ENCODE results near the gene TM4SF4. TPM values are rescaled to one million over a fixed set of nuclear protein-coding genes. Genes with fewer than 3 reads are reported as not detected.

The TM4SF4 gene
- total and polyA plus RNA-seq, 2 donors (not counting 1 experiment from before 2014, with no cell fraction given) = 1.7 TPM

GRCh38 chr3:149497966-149498670 lies 23.6 kb downstream of the TM4SF4 start:
- H3K4me1 ChIP-seq (ENCODE audit: control insufficient read depth, extremely low read depth, insufficient read depth, low read length) = peaks cover 9% of the 10 kb centered on the region
- H3K4me3 ChIP-seq (replicated peaks in 1 of 4; ENCODE audit: control extremely low read depth in 1 of 4, insufficient read depth in 1 of 4, low read depth in 3 of 4, low read length in 4 of 4) = no peak overlapping the region
- H4K20me1 ChIP-seq (ENCODE audit: control insufficient read depth, extremely low read depth, insufficient read depth, low read length) = no peaks in the 10 kb centered on the region
- no peak for TF ChIP-seq EZH2 (IDR thresholded peaks at IDR 0.05; ENCODE audit: low read length, missing control alignments)
- no peak for TF ChIP-seq CTCF (conservative IDR thresholded peaks at IDR 0.05 in 1 of 2, IDR thresholded peaks at IDR 0.05 in 1 of 2; ENCODE audit: low read depth in 1 of 2, low read length in 2 of 2)
- DNase-seq (ENCODE audit: low read depth in 2 of 2) = no peak
- H3K36me3 ChIP-seq (ENCODE audit: control insufficient read depth, insufficient read depth, low read length) = no peaks in the 10 kb centered on the region
- H3K9me3 ChIP-seq (ENCODE audit: control insufficient read depth, insufficient read depth, low read depth, low read length) = no peaks in the 10 kb centered on the region
- no peak overlapping the region for H2AFZ ChIP-seq (ENCODE audit: low read length)
- H3K27me3 ChIP-seq (ENCODE audit: control insufficient read depth, insufficient read depth, low read length) = no peaks in the 10 kb centered on the region
- no peak overlapping the region for H3K27ac ChIP-seq (ENCODE audit: insufficient read depth, low read length)
- no peak overlapping the region for H3K4me2 ChIP-seq (ENCODE audit: extremely low read depth, insufficient read depth, low read length)
- no peaks in the 10 kb centered on the region for H3K79me2 ChIP-seq (ENCODE audit: control insufficient read depth, insufficient read depth, low read length)
- no peak overlapping the region for H3K9ac ChIP-seq (ENCODE audit: insufficient read depth, low read length)

GRCh38 chr3:149501524-149501923 lies 27.0 kb downstream of the TM4SF4 start:
- Histone ChIP-seq H2AFZ (ENCODE audit: low read length) (no peak overlapping the region), H3K9me3 (ENCODE audit: control insufficient read depth, insufficient read depth, low read depth, low read length) (no peaks in the 10 kb centered on the region)
- DNase-seq (ENCODE audit: low read depth in 2 of 2) = peak; percentile 57 to 90

GRCh38 chr3:149502438-149502837 lies 27.9 kb downstream of the TM4SF4 start:
- TF ChIP-seq EZH2 (IDR thresholded peaks at IDR 0.05; ENCODE audit: low read length, missing control alignments) (no peak), CTCF (conservative IDR thresholded peaks at IDR 0.05 in 1 of 2, IDR thresholded peaks at IDR 0.05 in 1 of 2; ENCODE audit: low read depth in 1 of 2, low read length in 2 of 2) (no peak)
- no peak overlapping the region for H3K27ac ChIP-seq (ENCODE audit: insufficient read depth, low read length)
- H3K79me2 ChIP-seq (ENCODE audit: control insufficient read depth, insufficient read depth, low read length) = no peaks in the 10 kb centered on the region

More at GRCh38 chr3:149501524-149501923, 27.0 kb downstream of the TM4SF4 start:
- TF ChIP-seq CTCF (conservative IDR thresholded peaks at IDR 0.05 in 1 of 2, IDR thresholded peaks at IDR 0.05 in 1 of 2; ENCODE audit: low read depth in 1 of 2, low read length in 2 of 2) (no peak), EZH2 (IDR thresholded peaks at IDR 0.05; ENCODE audit: low read length, missing control alignments) (no peak)
- no peaks in the 10 kb centered on the region for H4K20me1 ChIP-seq (ENCODE audit: control insufficient read depth, extremely low read depth, insufficient read depth, low read length)
- H3K4me1 ChIP-seq (ENCODE audit: control insufficient read depth, extremely low read depth, insufficient read depth, low read length) = peaks cover 5% of the 10 kb centered on the region
- no peaks in the 10 kb centered on the region for H3K36me3 ChIP-seq (ENCODE audit: control insufficient read depth, insufficient read depth, low read length)
- H3K4me3 ChIP-seq (replicated peaks in 1 of 4; ENCODE audit: control extremely low read depth in 1 of 4, insufficient read depth in 1 of 4, low read depth in 3 of 4, low read length in 4 of 4) = no peak overlapping the region
- no peak overlapping the region for H3K4me2 ChIP-seq (ENCODE audit: extremely low read depth, insufficient read depth, low read length)
- H3K27me3 ChIP-seq (ENCODE audit: control insufficient read depth, insufficient read depth, low read length) = no peaks in the 10 kb centered on the region
- no peak overlapping the region for H3K9ac ChIP-seq (ENCODE audit: insufficient read depth, low read length)
- H3K79me2 ChIP-seq (ENCODE audit: control insufficient read depth, insufficient read depth, low read length) = no peaks in the 10 kb centered on the region
- peak overlapping the region; percentile 2 for H3K27ac ChIP-seq (ENCODE audit: insufficient read depth, low read length)

More at GRCh38 chr3:149502438-149502837, 27.9 kb downstream of the TM4SF4 start:
- Histone ChIP-seq H2AFZ (ENCODE audit: low read length) (no peak overlapping the region), H3K4me2 (ENCODE audit: extremely low read depth, insufficient read depth, low read length) (no peak overlapping the region), H4K20me1 (ENCODE audit: control insufficient read depth, extremely low read depth, insufficient read depth, low read length) (no peaks in the 10 kb centered on the region), H3K9me3 (ENCODE audit: control insufficient read depth, insufficient read depth, low read depth, low read length) (no peaks in the 10 kb centered on the region), H3K4me3 (replicated peaks in 1 of 4; ENCODE audit: control extremely low read depth in 1 of 4, insufficient read depth in 1 of 4, low read depth in 3 of 4, low read length in 4 of 4) (no peak overlapping the region), H3K4me1 (ENCODE audit: control insufficient read depth, extremely low read depth, insufficient read depth, low read length) (peaks cover 12% of the 10 kb centered on the region), H3K9ac (ENCODE audit: insufficient read depth, low read length) (no peak overlapping the region), H3K27me3 (ENCODE audit: control insufficient read depth, insufficient read depth, low read length) (no peaks in the 10 kb centered on the region), H3K36me3 (ENCODE audit: control insufficient read depth, insufficient read depth, low read length) (no peaks in the 10 kb centered on the region)
- no peak for DNase-seq (ENCODE audit: low read depth in 2 of 2)
